LHCN-M2 (cell line): ENCODE data around the gene C1QTNF3. TPM values are rescaled to one million over a fixed set of nuclear protein-coding genes. Genes with fewer than 3 reads are reported as not detected.
"Not testable (repeated sequence)": the region's sequence is repeated elsewhere in the genome, so short reads cannot be mapped to it uniquely, and the experiment has no call there.

ENCODE experiments used
- DNase-seq: peaks from one replicate; pipeline ENCODE4 v3.0.0-alpha.2; 2012; ENCODE audit warnings: low read depth
- total RNA-seq: library from RNA; depleted of rRNA; stranded (reverse); fragments of >200 nt; gene quantifications from 2 replicates; pipeline ENCODE4 v1.2.3, GENCODE V29; 2014

C1QTNF3 gene
- total RNA-seq, 1 experiment from 2014 or later = 0.40 TPM

DNA sequence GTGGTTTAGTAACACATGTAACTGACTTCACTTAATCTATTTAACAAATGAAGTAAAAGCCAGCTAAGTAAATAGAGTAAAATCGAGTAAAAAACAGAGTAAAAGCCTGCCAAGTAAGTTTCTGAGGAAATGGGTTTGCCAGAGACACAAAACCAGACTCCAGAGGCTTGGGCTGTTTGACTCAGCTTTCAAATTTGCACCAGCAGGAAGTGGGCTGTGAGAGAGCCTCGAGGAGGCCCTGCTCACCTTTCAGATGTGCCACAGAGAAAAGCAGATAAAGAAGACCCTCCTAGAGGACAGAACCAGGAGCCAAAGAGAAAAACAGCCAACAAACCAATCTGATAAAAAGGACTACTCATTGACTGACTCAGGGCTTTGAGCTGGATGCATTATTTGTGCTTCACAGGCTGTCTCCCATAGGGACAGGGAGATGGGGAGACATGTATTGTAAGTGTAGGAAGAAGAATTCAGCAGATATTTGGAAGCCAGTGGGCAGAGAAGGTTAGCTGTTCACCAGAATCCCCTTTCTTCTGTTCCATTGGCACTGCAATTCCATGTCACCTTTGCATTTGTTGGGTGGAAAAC, 20.8 kb downstream of the C1QTNF3 start:
- no peak for DNase-seq

DNA sequence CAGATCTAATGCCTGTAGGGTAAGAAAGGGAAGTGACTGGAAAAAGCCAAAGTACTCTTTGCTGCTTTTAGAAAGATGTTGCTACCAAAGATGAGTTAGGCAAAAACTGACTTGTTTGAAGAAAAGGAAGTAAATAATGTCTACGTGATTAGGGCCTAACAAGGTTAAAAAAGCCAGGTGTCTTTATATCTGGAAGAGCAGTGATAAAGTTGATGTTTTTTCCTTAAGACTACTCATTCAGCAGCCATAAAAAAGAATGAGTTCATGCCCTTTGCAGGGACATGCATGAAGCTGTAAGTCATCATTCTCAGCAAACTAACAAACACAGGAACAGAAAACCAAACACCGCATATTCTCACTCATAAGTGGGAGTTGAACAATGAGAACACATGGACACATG, 21.7 kb downstream of the C1QTNF3 start:
- no peak for DNase-seq

- no peak for DNase-seq
Measured at GRCh38 chr5:34020726-34021125, 22.3 kb downstream of the C1QTNF3 start.

DNA sequence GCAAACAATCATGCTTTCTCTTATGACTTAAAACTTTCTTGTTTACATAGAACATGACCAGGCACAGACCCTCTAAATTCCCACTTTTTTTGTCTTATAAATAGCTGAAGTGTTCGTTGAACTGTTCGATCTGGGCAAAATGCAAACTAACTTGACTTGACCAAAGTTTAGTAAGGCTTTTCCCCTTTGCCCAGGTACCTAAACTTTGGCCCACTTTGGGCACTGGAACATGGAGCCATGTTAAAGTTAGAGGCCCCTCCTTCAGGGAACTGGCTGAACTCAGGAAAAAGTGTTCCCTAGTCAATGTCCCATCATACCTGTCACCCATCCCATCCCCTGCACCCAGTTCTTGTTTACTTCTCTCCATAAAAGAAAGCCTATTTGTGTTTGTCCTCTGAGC, 25.8 kb downstream of the C1QTNF3 start:
- DNase-seq = no peak

DNA sequence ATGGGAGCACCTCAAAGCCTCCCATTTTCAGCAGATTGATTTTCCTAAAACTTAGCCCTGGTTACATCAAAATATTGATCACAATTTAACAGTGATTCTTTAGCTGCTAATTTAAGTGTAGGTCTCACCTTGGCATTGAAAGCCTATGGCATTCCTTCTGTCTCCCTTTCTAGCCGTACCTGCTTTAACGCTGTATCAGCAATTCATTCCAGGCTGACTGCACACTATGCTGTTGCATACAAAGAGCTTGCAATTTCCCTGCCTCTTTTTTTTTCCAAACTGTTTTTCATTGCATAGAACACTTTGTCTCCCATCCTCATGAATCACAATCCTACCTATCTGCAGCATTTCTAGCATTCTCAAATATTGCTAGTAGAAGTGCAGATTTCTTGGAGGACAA, 26.3 kb downstream of the C1QTNF3 start:
- no peak for DNase-seq

DNA sequence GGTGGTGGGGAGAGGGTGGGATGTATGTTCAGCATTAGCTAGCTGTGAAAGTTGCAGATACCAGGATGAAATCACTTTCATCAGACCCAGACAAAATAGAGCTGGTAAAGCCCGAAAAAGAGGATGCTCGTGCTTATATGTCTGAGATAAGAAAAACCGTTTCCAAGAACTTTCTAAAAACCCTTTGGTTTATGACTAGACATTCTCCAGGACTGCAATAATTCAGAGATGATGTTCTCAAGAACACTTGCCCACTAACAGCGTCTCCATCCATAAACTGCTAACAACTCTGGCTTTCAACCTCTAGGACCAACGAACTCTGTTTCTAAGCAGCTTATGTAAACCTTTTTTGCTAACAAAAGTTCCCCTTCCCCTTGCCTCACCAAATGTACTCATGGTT, 26.8 kb downstream of the C1QTNF3 start:
- no peak for DNase-seq

- no peak for DNase-seq
Measured at GRCh38 chr5:34015120-34015822, 27.7 kb downstream of the C1QTNF3 start.

DNA sequence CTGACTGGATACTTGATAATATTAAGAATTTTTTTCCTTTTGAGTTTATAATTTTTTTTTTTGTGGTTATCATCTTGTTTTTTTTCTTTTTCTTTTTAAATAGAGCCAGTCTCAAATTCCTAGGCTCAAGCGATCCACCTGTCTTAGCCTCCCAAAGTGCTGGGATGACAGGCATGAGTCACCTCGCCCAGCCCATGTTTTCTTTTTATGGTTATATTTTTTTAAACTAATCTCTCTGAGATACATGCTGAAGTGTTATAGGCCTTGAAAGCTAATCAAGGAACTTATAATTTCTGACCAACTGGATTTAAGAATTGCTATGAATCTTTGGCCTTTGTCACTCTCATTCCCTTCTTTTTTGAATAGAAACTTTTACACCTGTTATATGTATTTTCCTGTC, 28.4 kb downstream of the C1QTNF3 start:
- DNase-seq = peak; percentile 51

GRCh38 chr5:34013547-34013946, 29.5 kb downstream of the C1QTNF3 start:
- no peak for DNase-seq

- DNase-seq = no peak
Measured at GRCh38 chr5:34012791-34013190, 30.2 kb downstream of the C1QTNF3 start.

- DNase-seq = no peak
Measured at GRCh38 chr5:34011536-34011935, 31.5 kb downstream of the C1QTNF3 start.

- DNase-seq = not testable (repeated sequence)
Measured at GRCh38 chr5:34010146-34010545, 32.9 kb downstream of the C1QTNF3 start.

- DNase-seq = no peak
Measured at GRCh38 chr5:34009610-34010009, 33.4 kb downstream of the C1QTNF3 start.

GRCh38 chr5:34008802-34009201, 34.2 kb downstream of the C1QTNF3 start:
- no peak for DNase-seq

- DNase-seq = peak; percentile 91
Measured at GRCh38 chr5:34007621-34008600, 35.1 kb downstream of the C1QTNF3 start, which contains the start of gene AMACR. Gene AMACR (minus strand): TSS chr5:34008050. CDS start chr5:34008019, 31 bp downstream.

DNA sequence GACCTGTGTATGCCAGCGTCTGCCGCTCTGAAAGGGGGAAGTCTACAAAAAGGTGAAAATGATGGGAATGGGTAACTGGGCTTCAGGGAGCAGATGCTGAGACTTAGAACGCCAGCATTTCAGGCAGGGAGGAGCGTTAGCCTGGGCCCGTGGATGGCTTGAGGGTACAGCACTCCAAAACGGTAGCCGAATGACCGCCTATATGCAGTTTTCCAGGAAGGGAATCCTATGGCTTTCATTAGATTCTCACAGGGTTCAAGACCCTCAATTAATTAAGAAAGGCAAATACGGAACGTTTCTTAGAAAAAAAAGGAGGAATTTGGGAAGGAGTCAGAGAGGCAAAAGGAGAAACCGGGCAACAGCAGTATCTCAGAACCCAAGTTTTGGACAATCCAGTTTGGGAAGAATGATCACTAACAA, 35.8 kb downstream of the C1QTNF3 start:
- DNase-seq = no peak

DNA sequence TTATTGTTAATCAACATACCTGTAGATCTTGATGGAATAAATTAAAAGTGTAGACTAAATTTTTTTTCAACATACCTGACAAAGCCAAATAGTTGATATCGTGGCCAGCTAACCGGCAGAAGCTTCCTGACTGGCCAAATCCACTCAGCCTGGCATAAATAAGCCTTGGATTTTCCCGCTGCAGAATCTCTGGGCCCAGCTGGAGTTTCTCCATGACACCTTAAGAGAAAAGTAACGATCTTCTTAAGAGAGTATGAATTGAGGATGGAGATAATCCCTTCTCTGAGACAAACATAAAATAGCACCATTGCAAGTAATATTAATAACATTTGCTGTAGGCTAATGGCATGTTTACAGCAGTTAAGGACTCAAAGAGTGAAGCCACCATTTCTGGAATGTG, 37.3 kb downstream of the C1QTNF3 start:
- DNase-seq = no peak

GRCh38 chr5:34005211-34005610, 37.8 kb downstream of the C1QTNF3 start:
- no peak for DNase-seq

GRCh38 chr5:34003941-34004340, 39.1 kb downstream of the C1QTNF3 start:
- no peak for DNase-seq

DNA sequence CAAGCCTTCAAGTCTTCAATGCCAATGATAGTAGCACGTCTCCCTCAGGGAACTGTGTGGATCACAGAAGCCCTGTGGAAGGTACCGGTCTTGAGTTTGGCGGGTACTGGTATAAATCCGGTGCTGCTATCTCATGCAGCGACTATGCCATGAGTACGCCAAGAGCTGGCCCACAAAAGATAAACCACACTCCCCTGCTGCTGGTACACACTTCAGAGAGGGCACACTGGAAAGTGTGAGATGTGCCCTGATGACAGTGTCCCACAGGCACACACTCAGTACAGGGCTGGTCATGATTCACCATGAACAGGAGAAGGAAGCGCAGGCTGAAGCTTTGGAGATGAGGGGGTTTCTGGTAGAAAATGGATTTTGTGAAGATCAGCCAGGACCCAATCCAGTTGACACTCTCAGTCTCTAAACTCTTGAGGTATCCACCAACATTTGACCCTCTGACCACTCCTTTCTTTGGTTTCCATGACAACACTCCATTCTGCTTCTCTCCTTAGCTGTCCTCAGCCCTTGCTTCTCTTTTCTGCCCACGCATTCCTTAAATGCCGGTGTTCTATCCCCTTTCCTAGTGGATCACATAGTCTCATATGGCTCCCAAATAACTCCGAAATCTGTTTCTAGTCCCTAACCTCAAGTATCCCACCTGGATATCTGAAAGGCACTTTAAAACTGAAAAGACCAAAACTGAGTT, 40.2 kb downstream of the C1QTNF3 start:
- DNase-seq = no peak

- no peak for DNase-seq
Measured at GRCh38 chr5:34001241-34001841, 41.7 kb downstream of the C1QTNF3 start.
